ENCODE measurements around the gene UBB.
A peak's percentile ranks its signal among the peaks of the same experiment; 100 is the strongest.

The UBB gene

GRCh38 chr17:16380640-16381495 lies at the start of gene UBB:
TSS of gene UBB (plus strand) at chr17:16381091. CDS start at chr17:16381908, 817 bp downstream.
- Mint-ChIP-seq H3K4me3 (peak within 1 kb of the TSS; percentile 95), H3K36me3 (peaks cover 27% of the 10 kb centered on the region), H3K4me1 (peaks cover 43% of the 10 kb centered on the region), H3K27me3 (no peaks in the 10 kb centered on the region), H3K27ac (peak within 1 kb of the TSS; percentile 100), H3K9me3 (no peaks in the 10 kb centered on the region)

- Mint-ChIP-seq H3K9me3 (no peaks in the 10 kb centered on the region), H3K27ac (no peak overlapping the region), H3K27me3 (no peaks in the 10 kb centered on the region), H3K4me3 (no peak overlapping the region), H3K4me1 (no peaks in the 10 kb centered on the region), H3K36me3 (peaks cover 7% of the 10 kb centered on the region)
Observed at GRCh38 chr17:16338391-16338790, 42.5 kb upstream of the UBB start.

GRCh38 chr17:16339402-16339801 lies 41.5 kb upstream of the UBB start:
- H3K27ac Mint-ChIP-seq: no peak overlapping the region
- no peaks in the 10 kb centered on the region for H3K27me3 Mint-ChIP-seq

GRCh38 chr17:16339959-16340358 lies 40.9 kb upstream of the UBB start:
- H3K9me3 Mint-ChIP-seq: no peaks in the 10 kb centered on the region
- H3K27ac Mint-ChIP-seq: no peak overlapping the region
- H3K4me1 Mint-ChIP-seq: no peaks in the 10 kb centered on the region
- H3K36me3 Mint-ChIP-seq: peaks cover 7% of the 10 kb centered on the region
- H3K4me3 Mint-ChIP-seq: no peak overlapping the region
- no peaks in the 10 kb centered on the region for H3K27me3 Mint-ChIP-seq

More at GRCh38 chr17:16339402-16339801, 41.5 kb upstream of the UBB start:
- no peaks in the 10 kb centered on the region for H3K4me1 Mint-ChIP-seq
- H3K9me3 Mint-ChIP-seq: no peaks in the 10 kb centered on the region
- peaks cover 7% of the 10 kb centered on the region for H3K36me3 Mint-ChIP-seq
- no peak overlapping the region for H3K4me3 Mint-ChIP-seq

- Mint-ChIP-seq H3K36me3 (peaks cover 8% of the 10 kb centered on the region), H3K9me3 (no peaks in the 10 kb centered on the region), H3K27ac (no peak overlapping the region), H3K4me1 (no peaks in the 10 kb centered on the region), H3K4me3 (no peak overlapping the region), H3K27me3 (no peaks in the 10 kb centered on the region)
Observed at GRCh38 chr17:16342979-16343378, 37.9 kb upstream of the UBB start.

GRCh38 chr17:16343569-16343968 lies 37.3 kb upstream of the UBB start:
- peaks cover 6% of the 10 kb centered on the region for H3K36me3 Mint-ChIP-seq
- no peaks in the 10 kb centered on the region for H3K27me3 Mint-ChIP-seq

GRCh38 chr17:16345565-16345964 lies 35.3 kb upstream of the UBB start:
- no peaks in the 10 kb centered on the region for H3K9me3 Mint-ChIP-seq
- H3K36me3 Mint-ChIP-seq: peaks cover 10% of the 10 kb centered on the region
- peak overlapping the region; percentile 41 for H3K27ac Mint-ChIP-seq
- no peak overlapping the region for H3K4me3 Mint-ChIP-seq
- no peaks in the 10 kb centered on the region for H3K27me3 Mint-ChIP-seq
- no peaks in the 10 kb centered on the region for H3K4me1 Mint-ChIP-seq

More at GRCh38 chr17:16343569-16343968, 37.3 kb upstream of the UBB start:
- no peaks in the 10 kb centered on the region for H3K4me1 Mint-ChIP-seq
- no peak overlapping the region for H3K4me3 Mint-ChIP-seq
- H3K9me3 Mint-ChIP-seq: no peaks in the 10 kb centered on the region
- H3K27ac Mint-ChIP-seq: no peak overlapping the region

- H3K9me3 Mint-ChIP-seq: no peaks in the 10 kb centered on the region
- no peak overlapping the region for H3K27ac Mint-ChIP-seq
- peaks cover 10% of the 10 kb centered on the region for H3K36me3 Mint-ChIP-seq
- H3K4me3 Mint-ChIP-seq: no peak overlapping the region
- peaks cover 8% of the 10 kb centered on the region for H3K4me1 Mint-ChIP-seq
- no peaks in the 10 kb centered on the region for H3K27me3 Mint-ChIP-seq
Observed at GRCh38 chr17:16346721-16347271, 34.1 kb upstream of the UBB start.

- peaks cover 16% of the 10 kb centered on the region for H3K4me1 Mint-ChIP-seq
- H3K27me3 Mint-ChIP-seq: no peaks in the 10 kb centered on the region
- H3K9me3 Mint-ChIP-seq: no peaks in the 10 kb centered on the region
- H3K36me3 Mint-ChIP-seq: peaks cover 6% of the 10 kb centered on the region
- no peak overlapping the region for H3K27ac Mint-ChIP-seq
- H3K4me3 Mint-ChIP-seq: no peak overlapping the region
Observed at GRCh38 chr17:16348586-16348985, 32.3 kb upstream of the UBB start.

- Mint-ChIP-seq H3K9me3 (no peaks in the 10 kb centered on the region), H3K4me3 (no peak overlapping the region), H3K27me3 (no peaks in the 10 kb centered on the region), H3K36me3 (peaks cover 6% of the 10 kb centered on the region), H3K27ac (peak overlapping the region; percentile 30), H3K4me1 (peaks cover 20% of the 10 kb centered on the region)
Observed at GRCh38 chr17:16349431-16349830, 31.5 kb upstream of the UBB start.

- H3K9me3 Mint-ChIP-seq: no peaks in the 10 kb centered on the region
- peaks cover 20% of the 10 kb centered on the region for H3K4me1 Mint-ChIP-seq
- H3K4me3 Mint-ChIP-seq: peak overlapping the region; percentile 98
- peak overlapping the region; percentile 90 for H3K27ac Mint-ChIP-seq
- no peaks in the 10 kb centered on the region for H3K27me3 Mint-ChIP-seq
- peaks cover 6% of the 10 kb centered on the region for H3K36me3 Mint-ChIP-seq
Observed at GRCh38 chr17:16351831-16352230, 29.1 kb upstream of the UBB start.

- H3K4me3 Mint-ChIP-seq: peak overlapping the region; percentile 98
- peak overlapping the region; percentile 90 for H3K27ac Mint-ChIP-seq
- H3K27me3 Mint-ChIP-seq: no peaks in the 10 kb centered on the region
- no peaks in the 10 kb centered on the region for H3K9me3 Mint-ChIP-seq
- H3K36me3 Mint-ChIP-seq: peaks cover 6% of the 10 kb centered on the region
- peaks cover 20% of the 10 kb centered on the region for H3K4me1 Mint-ChIP-seq
Observed at GRCh38 chr17:16352303-16352666, 28.6 kb upstream of the UBB start.

- peaks cover 20% of the 10 kb centered on the region for H3K4me1 Mint-ChIP-seq
- peaks cover 3% of the 10 kb centered on the region for H3K36me3 Mint-ChIP-seq
- no peaks in the 10 kb centered on the region for H3K27me3 Mint-ChIP-seq
- peak overlapping the region; percentile 90 for H3K27ac Mint-ChIP-seq
- no peaks in the 10 kb centered on the region for H3K9me3 Mint-ChIP-seq
- H3K4me3 Mint-ChIP-seq: peak overlapping the region; percentile 98
Observed at GRCh38 chr17:16352667-16353316, 28.1 kb upstream of the UBB start.

- Mint-ChIP-seq H3K4me3 (peak within 1 kb of the TSS; percentile 98), H3K27me3 (no peaks in the 10 kb centered on the region), H3K27ac (peak within 1 kb of the TSS; percentile 90), H3K9me3 (no peaks in the 10 kb centered on the region), H3K4me1 (peaks cover 20% of the 10 kb centered on the region), H3K36me3 (peaks cover 3% of the 10 kb centered on the region)
Observed at GRCh38 chr17:16353317-16354174, 27.3 kb upstream of the UBB start, which contains the start of gene CENPV. TSS of gene CENPV (minus strand) at chr17:16353469. CDS start at chr17:16353436, 33 bp downstream.

GRCh38 chr17:16354585-16354984 lies 26.3 kb upstream of the UBB start:
- Mint-ChIP-seq H3K36me3 (peaks cover 1% of the 10 kb centered on the region), H3K27me3 (no peaks in the 10 kb centered on the region), H3K4me3 (peak overlapping the region; percentile 47), H3K27ac (peak overlapping the region; percentile 51), H3K9me3 (no peaks in the 10 kb centered on the region), H3K4me1 (peaks cover 20% of the 10 kb centered on the region)

All from activated naive CD4-positive, alpha-beta T cell treated with anti-CD3 and anti-CD28 coated beads, Interleukin-2, amount 50 U/mL, for 24 hours (primary cell).